HG03103 (cell line): Measurements from ENCODE around the gene PREPL.

Source experiments
- ATAC-seq: cut with Tn5 transposase; IDR thresholded peaks from one replicate; pipeline ENCODE4 v1.9.1; 2021; ENCODE audit warnings: low read depth; ENCODE audit not compliant: unreplicated experiment

The PREPL gene

DNA sequence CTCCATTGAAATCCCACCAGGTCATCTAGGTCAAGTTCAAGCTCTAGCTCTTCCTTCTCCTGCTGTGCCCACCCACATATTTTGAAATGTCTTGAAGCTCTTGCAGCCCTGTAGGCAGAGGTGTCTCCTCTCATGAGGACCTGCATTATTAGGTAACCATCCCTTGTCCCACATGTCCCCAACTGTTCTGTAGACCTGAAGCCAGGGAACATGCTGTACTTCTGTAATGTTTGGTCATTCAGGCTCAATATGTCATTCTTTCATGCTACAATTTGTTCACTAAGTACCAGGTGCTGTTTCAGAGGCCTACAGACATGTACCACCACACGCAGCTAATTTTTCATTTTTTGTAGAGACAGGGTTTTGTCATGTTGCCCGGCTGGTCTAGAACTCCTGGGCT, 63.9 kb downstream of the PREPL start:
- no peak for ATAC-seq

DNA sequence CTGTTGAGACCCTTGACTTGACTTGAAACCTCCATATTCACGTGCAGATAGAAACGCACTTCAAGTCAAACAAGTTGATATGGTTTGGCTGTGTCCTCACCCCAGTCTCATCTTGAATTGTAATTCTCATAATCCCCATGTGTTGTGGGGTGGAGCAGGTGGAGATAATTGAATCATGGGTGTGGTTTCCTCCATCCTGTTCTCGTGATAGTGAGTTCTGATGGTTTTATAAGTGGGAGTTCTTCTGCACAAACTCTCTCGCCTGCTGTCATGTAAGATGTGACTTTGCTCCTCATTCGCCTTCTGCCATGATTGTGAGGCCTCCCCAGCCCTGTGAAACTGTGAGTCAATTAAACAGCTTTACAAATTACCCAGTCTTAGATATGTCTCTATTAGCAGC, 64.6 kb downstream of the PREPL start:
- ATAC-seq = no peak

DNA sequence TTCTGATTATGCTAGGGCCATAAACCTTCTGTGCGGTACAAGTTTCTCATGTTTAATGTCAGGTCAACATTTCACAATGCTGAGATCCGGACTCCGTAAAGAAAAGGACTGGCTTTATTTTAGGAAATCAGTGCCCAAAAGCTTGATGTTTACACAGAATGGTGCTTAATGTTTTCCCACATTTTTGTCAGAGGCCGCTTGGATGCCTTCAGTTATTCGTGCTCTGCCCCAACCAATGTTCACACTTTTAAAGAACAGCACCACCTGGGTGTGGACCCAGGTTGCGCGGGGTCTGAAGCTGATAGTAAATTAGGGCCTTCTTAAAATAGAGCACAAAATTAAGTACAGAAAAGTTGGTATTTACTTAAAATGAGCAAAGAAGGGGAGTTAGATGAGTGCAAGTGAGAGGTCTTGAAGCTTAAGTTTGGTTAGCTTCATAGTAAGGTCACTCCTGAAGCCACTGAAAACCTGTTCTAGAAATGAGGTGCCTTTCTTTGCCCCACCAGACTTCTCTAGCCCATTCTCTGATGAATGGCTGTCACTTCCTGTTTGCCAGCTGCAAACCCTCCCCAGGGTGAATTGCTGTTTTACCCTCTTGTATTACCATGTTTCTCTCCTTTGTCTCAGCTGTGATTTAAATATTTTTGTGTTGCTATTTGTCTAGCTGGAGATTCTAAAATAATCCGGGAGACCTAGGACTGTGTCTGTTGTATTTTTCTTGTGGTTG, 65.5 kb downstream of the PREPL start:
- no peak for ATAC-seq

DNA sequence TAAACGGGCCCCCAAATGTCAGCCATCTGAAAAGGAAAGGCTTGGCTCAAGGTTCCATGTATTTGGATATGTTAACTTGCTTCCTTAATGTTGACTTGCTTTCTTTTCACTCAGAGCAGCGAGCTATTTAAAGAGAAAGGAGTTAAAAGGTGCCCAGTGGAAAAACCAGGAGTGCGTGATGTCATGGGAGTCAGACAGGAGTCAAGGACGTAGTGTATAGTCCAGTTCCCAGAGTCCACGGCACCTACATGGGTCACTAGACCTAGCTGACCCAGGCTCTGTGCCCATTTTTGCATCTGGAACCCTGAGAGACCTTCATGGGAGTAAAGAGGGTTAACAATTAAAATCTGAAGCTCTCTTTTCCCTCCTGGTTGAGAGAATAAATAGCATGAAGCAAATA, 66.2 kb downstream of the PREPL start:
- ATAC-seq = no peak

DNA sequence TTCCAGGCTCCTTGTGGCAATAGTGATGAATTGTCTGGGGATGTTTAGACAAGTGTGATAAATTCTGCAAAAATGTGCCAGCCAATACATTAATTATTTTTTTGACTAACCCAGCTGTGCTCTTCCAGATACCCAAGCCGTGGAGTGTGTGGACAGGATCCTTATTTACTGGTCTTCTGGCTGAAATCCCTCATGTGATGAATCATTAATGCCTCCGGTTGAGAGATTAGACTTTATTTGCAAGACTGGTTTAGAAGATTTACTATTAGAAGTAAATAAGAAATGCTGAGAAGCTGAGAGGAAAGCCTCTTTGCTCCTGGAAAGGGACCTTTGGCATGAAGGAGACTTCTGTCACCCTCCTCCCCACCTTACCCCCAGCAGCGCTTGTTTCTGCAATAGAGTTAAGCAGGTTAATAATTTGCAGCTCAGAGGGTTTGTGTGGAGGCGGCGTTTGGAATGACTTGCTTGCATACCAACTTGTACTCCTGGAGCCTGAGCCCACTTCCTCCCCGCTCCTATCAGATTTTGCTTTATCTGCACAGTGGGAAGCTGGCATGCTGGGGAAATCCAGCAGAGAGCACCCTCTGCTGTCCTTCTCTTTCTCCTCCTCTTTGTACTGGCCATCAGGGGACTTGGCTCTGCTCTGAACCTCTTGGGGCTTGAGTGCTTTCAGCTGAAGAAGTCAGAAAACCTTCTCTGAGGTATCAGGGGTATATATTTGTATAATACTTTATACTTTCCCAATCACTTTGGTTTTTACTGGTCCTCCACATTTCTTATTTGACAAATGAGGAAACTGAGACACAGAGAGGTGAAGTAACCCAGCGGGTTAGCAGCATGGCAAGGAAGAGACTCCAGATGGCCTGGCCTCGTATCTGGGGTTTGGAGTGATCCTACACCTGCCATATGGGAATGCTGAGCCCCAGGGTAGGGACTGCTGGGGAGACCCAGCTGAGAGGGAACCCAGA, 69.7 kb downstream of the PREPL start:
- ATAC-seq = no peak

DNA sequence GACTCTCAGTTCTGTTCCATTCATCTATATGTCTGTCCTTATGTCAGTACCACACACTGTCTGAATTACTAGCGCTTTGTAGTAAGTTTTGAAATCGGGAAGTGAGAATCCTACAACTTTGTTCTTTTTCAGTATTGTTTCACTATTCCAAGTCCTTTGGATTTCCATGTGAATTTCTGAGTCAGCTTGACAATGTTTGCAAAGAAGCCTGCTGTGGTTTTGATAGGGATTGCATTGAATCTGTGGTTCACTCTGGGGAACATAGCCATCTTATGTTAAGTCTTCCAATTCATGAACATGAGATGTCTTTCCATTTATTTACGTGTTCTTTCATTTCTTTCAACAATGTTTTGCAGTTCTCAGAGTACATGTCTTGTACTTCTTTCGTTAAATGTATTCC, 71.0 kb downstream of the PREPL start:
- ATAC-seq = no peak

DNA sequence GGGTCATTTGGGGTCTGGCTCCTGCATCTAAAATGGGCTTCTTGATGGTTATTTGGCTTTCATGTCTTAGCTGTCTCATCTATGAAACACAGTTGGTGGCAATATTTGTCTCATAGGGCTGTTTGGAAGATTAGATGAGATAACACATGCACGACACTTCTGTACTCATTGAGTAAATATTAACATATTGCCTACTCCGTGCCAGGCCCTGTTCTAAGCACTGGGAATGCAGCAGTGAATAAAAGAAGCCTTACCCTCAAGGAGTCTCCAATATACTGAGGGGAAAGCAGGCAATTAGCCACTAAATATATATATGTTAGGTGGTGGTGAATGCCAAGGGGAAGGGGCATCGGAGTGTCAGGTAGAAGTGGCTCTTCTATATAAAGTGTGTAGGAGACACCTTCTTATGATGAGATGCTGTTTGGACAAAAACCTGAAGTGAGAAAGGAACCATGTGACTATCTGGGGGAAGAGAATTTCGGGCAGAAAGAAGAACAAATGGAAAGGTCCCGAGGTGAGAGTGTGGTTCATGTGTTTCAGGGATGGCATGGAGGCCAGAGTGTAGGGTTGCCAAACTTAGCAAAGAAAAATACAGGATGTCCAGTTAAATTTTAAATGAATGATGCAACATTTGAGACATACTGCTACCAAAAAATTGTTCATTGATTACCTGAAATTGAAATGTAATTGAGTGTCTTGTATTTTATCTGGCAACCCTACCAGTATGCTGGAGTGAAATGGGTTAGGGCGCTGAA, 74.2 kb downstream of the PREPL start:
- no peak for ATAC-seq

DNA sequence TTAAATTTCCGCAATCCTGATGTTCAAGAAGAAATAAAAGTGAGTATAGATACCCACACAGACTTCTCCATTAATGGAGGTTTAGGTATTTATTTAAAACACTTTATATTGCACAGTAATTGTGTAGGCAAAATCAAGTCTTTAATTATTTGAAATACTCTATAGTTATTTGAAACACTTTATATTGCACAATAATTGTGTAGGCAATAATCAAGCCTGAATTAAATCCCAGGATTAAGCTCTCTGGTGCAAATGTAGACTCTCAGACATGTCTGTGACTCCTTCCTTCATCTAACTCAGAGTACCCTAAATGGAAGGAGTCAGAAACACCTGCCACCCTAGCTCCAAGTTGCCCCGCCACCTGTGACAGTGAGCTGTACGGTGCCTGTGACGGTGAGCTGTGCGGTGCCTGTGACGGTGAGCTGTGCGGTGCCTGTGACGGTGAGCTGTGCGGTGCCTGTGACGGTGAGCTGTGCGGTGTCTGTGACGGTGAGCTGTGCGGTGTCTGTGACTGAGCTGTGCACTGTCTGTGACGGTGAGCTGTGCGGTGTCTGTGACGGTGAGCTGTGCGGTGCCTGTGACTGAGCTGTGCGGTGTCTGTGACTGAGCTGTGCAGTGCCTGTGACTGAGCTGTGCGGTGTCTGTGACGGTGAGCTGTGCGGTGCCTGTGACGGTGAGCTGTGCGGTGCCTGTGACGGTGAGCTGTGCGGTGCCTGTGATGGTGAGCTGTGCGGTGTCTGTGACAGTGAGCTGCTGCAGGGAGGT, 75.0 kb downstream of the PREPL start:
- no peak for ATAC-seq

DNA sequence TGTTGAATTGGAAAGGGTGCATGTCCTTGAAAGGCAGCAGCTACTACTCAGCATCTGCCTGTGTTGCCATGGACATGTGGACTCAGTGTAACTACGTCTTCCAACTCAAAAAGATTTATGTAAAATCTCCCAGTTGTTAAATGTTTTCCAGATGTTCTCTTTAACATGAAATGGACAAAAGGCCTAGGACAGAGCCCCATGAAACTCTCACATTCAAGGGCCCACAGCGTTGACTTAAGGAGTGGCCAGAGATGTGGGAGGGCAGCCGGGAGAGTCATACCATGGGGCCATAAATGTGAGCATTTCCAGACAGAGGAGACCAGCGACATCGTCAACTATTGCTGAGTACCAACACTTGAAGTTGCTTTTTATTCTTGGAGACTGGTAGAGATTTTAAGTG, 76.1 kb downstream of the PREPL start:
- no peak for ATAC-seq

DNA sequence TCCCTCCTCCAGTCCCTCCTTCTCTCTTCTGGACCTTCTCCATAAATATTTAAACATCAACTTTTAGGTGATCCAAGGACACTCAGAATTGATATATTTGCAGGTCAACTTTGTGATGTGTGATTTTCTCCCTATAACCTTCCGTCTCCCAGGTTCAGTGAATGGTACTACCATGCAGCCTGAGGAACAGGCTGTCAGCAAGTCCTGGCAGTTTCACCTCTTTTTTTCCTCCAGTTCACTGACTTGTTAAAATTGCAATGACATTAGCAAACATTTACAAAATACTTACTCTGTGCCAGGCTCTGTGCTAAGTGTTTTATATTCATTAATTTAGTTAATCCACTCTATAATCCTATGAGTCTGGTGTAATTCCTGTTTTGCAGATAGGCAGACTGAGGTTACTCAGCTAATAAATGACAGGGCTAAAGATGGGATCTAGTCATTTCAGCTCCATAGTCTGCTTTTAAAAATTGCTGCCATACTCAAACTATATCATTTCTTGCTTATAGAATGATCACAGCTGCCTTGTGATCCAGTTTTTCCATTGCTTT, 78.1 kb downstream of the PREPL start:
- ATAC-seq = no peak

DNA sequence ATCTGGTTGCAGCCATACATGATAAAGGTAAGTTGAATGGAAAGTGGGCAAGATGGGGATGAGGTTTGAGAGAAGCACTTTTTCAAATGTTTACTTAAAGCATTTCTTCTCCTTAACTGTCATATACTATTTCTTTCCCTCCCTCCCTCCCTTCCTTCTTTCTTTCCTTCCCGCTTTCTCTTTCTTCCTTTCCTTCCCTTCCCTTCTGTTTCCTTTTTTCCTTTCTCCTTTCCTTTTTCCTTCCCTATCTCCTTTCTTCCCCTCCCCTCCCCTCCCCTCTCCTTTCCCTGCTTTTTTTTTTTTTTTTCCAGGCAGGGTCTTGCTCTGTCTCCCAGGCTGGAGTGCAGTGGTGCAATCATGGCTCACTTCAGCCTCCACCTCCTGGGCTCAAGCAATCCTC, 80.4 kb downstream of the PREPL start:
- no peak for ATAC-seq

DNA sequence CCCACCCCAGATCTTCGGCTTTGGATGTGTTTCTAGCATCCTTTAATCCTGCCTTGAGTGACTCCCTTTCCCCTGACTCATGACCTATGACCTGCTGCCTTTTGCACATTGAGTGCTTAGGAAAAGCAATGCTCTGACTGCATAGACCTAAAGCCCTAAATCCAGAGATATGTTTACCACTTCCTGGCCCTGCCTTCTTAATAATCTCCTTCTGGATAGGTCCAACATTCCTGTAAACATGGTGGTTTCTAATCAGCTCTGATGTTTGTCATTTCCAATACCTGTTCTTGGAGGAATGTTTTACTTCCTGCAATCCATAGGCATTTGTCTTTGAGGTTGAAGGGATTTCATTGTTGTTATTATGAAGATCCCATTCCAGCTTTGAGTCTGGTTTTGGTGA, 83.8 kb downstream of the PREPL start:
- ATAC-seq = no peak

DNA sequence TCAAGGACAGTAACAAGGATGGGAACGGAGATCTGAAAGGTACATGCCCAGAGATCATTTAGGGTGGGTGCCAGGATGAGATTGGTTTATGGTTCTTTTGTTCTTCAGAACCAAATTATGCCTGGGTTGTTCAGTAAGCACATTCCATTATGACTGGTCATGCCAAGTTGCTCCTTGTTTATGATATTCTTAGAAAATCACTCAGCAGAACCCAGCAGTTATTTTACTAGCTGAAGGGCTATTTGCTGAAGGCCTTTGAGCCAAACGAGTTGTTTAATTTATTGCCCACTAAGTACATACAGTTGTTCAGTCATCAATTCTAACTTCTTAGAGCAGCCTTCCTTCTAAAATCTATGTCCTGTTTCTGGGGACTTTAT, 85.4 kb downstream of the PREPL start:
- ATAC-seq = no peak

DNA sequence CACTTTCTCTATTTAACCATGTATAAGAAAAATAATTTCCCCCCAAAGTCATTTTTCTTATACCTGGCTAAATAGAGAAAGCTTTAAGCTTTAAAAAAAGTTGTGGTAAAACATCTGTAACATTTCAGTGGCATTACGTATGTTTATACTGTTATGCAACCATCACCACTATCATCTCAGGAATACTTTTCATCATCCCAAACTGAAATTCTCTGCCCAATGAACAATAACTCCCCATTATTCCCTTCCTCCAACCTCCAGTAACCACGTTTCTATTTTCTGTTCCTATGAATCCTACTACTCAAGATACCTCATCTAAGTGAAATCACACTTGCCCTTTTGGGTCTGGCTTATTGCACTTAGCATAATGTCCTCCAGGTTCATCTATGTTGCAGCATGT, 87.7 kb downstream of the PREPL start:
- no peak for ATAC-seq

DNA sequence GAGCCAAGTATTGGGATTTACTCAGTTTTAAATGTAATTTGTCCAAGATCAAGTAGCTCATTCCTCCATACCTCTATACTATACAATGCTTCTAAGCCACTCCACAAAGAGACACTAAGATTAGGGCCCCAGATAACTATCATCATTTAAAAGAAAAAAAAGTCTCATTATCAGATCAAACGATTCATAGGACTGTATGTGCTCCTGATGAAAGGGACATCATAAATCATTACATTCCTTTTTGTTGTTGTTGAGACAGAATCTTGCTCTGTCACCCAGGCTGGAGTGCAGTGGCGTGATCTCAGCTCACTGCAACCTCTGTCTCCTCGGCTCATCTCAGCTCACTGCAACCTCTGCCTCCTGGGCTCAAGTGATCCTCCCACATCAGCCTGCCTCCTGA, 88.2 kb downstream of the PREPL start:
- ATAC-seq = no peak

DNA sequence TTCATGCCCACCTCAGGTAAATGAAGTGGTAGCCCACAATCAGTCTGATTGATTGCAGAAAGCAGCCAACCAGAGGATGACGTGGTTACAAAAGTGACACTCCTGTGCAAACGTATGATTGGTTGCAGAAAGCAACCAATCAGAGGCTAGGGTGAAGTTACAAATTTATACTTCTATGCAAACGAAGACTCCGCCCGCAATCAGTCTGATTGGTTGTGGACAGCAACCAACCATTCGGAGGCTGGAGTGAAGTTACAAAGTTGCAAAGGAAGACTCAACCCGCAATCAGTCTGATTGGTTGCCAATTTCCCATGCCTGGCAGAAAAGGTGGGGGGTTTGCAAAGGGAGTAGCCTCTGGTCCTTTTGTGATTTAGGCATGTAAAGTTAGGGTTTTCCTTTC, 90.0 kb downstream of the PREPL start:
- ATAC-seq = no peak

DNA sequence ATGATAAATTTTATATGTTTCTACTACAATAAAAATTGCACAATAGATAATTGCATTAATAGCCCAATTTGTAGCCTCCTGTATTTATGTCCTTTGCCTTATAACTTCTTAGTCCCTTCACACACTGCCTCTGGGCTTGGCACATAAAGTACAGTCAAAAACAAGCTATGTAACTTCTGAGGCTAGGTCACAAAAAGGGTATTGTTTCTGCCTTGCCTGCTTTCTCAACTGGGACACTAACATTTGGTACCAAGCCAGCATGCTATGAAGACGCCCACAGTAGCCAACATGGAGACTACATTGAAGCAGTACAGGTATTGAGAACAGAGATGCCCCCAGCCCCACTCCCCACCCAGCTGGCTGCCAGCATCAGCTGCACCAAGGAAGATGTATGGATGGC, 91.5 kb downstream of the PREPL start:
- ATAC-seq = no peak

DNA sequence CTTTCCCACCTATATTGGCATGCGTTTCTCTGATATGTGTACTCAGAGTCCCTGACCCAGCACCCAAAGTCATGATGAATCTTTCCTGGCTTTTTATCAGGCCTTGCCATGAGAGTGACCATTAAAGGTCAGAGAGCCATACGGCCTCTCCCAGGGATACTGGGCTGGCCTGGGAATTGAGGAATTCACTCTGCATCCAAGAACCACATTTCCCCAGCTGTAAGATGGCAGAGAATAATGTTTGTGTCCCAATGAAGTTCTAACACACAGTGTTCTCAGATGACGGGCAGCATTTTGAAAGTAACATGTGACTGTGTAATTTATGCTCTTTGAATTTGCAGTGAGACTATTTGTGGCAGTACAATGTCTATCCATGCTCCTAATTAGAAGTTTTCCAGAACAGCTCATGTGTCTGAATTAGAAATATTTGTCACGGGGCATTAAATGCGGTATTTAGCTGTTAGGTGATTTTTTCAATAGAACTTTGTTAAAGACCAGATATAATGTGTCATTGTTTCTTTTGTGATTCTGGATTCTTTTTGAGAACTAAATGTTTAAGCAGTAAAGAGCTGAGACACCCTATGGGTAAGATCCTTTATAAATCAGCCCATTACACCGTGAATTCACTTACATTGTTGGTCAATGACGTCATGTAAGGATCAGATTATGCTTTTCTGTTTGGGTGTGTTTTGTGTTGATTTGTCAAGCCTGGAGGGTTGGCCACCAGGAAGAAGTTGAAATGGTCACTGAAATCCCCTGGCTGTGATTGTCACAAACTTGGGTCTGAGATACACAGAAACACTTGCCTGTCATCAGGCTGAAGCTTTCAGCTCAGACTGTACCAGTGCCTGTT, 93.3 kb downstream of the PREPL start:
- no peak for ATAC-seq
